HG02759 (cell line): ENCODE data around the gene FGF4.

ENCODE experiments used
- ATAC-seq: cut with Tn5 transposase; IDR thresholded peaks from one replicate; pipeline ENCODE4 v1.9.1; 2021; ENCODE audit warnings: mild to moderate bottlenecking, moderate library complexity; ENCODE audit not compliant: unreplicated experiment

The FGF4 gene

DNA sequence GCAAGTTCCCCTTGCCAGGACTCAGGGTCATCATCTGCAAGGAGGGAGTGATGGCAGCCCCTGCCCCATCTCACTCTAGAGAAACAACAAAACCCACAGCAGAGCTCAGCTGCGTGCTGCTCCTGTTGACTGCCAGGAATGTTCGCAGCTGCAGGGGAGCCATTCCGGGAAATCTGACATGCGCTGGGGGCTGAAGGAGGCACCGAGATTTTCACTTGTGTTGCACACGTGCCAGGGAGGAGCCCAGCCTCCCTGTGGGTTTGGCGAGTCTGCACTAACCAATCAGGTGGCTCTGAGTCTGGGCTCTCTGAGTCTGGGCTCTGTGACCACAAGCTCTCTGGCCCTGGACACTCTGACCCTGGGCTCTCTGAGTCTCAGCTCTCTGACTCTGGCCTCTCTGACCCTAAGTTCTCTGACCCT, 33.5 kb upstream of the FGF4 start:
- no peak for ATAC-seq

GRCh38 chr11:69807106-69807815, 32.1 kb upstream of the FGF4 start:
- ATAC-seq, result no peak

GRCh38 chr11:69804769-69805508, 29.8 kb upstream of the FGF4 start:
- no peak for ATAC-seq

- no peak for ATAC-seq
Measured at GRCh38 chr11:69803604-69804218, 28.6 kb upstream of the FGF4 start.

- no peak for ATAC-seq
Measured at GRCh38 chr11:69803022-69803421, 27.9 kb upstream of the FGF4 start.

DNA sequence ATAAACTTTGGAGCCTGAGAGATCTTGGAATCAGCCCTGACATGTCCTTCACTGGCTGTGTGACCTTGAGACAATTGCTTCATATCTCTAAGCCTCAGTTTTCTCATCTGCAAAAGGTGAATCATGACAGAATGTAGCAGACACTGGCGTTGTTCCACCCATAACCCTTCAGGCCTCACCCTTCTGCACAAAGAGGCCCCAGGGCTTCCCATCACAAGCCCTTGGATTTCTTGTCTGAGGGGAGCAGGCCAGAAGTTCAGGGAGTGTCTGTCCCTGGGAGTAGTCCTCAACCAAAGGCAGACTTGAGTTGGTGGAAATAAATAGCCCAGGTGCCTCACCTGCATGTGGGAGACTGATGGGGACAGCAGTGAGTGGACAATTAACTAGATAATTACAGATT, 27.4 kb upstream of the FGF4 start:
- no peak for ATAC-seq

GRCh38 chr11:69801513-69802335, 26.6 kb upstream of the FGF4 start:
- no peak for ATAC-seq

GRCh38 chr11:69800278-69800677, 25.1 kb upstream of the FGF4 start:
- ATAC-seq, result no peak

GRCh38 chr11:69799582-69799981, 24.4 kb upstream of the FGF4 start:
- no peak for ATAC-seq

DNA sequence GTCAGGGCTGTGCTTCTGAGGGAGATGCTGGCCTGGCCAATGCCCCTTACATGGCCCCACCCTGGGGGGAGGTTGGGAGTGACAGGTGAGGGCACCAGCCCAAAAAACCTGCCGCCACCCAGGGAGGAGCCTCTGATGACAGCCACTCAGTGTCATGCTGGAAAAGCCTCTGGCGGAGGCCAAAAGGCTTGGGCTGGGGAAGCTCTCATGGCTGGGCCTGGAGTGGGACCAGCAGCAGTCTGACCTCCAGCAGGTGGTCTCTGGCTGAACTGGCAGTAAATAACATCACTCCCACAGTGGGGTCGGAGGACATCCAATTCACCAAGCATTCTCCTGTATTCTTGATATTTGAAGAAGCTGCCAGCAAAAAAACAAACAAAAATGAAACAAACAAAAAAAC, 24.0 kb upstream of the FGF4 start:
- no peak for ATAC-seq

DNA sequence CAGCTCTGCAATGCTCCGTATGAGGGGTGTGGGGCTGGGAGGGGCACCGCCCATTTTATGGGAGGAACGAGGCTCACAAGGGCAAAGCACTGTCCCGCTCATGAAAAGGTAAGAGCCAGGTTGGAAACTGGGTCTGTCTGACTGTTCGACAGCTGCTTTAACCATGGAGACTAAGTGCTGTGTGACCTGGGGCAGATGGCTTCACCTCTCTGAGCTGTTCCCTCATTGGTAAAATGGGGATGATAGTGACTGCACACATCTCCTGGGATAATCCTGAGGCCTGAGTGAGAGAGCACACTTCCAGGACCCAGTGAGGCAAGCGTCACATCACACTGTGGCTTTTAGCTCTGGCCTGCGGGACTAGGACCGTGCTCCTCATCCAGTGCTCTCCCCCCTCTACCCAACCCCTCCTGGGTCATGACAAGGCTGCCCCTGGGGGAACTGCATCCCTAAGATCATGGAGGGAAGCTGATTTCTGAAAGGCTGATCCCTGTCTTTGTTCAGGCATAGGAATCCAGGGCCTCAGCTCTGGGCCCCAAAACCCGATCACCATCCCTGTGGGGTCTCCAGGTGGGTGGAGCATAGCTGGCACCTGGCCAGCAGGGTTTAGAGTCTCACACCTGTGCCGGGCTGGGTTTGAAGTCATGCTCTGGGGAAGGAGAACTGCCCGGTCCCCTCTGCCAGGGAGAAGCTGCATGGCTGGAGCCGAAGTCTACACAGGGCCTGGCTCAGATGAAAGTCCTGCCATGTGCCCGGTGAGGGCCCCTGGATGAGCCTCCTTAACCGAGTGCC, 22.8 kb upstream of the FGF4 start:
- no peak for ATAC-seq

GRCh38 chr11:69797156-69797555, 22.0 kb upstream of the FGF4 start:
- ATAC-seq, result no peak

- ATAC-seq, result no peak
Measured at GRCh38 chr11:69796063-69796462, 20.9 kb upstream of the FGF4 start.

- no peak for ATAC-seq
Measured at GRCh38 chr11:69791276-69792180, 16.4 kb upstream of the FGF4 start.

- no peak for ATAC-seq
Measured at GRCh38 chr11:69788956-69789355, 13.8 kb upstream of the FGF4 start.

DNA sequence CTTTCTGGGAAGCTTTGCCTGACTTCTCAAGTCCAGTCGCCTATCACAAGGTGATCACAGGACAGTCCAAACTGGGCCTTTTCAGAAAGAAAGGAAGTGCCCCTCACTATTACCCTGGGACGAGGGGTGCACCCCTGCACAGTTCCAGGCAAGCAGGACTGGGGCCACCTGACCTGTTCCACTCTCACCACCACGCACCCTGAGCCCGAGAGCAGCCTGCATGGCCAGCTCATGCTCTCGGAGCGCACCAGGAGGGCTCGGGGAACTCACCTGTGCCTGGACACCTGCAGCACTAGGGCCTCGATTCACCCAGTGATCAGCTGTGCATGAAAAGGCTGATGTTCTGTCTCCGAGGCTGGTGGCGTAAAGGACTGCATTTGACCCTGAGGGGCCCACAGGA, 12.8 kb upstream of the FGF4 start:
- ATAC-seq, result no peak

- no peak for ATAC-seq
Measured at GRCh38 chr11:69787457-69787856, 12.3 kb upstream of the FGF4 start.

DNA sequence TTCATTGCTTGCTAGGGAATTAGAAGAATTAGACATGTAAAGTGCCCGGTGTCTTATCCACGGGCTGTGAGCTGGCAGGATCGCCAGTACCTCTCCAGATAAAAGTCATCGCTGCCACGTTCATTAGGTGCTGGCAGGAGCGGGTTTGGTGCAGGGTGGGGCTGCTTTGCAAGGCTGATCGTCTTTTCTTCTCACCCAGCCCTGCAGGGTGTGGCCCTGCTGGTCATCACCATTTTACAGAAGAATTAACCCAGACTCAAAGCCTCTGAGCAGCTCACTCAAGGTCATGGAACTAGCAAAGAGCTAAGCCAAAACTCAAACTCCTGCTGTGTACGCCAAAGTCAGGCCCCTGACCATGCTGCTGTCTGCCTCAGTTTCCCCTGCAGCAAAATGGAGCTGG, 6.1 kb upstream of the FGF4 start:
- no peak for ATAC-seq

GRCh38 chr11:69778373-69778772, 3.2 kb upstream of the FGF4 start:
- no peak for ATAC-seq
